Peyer's patch (tissue), 4 donors: ENCODE results near the gene EPS8L3. TPM values are rescaled to one million over a fixed set of nuclear protein-coding genes. Genes with fewer than 3 reads are reported as not detected.

Source experiments
- DNase-seq, 3 donors: peaks; one replicate each; pipeline ENCODE4 v3.0.0-alpha.2; 2017 to 2019
- H3K27ac ChIP-seq, 4 donors: fragments of 200-600 bp; sonication (generic); one replicate each; pipeline ENCODE4 v1.5.1; 2016 to 2019
- H3K27me3 ChIP-seq, 2 donors: fragments of 200-600 bp; sonication (generic); one replicate each; pipeline ENCODE4 v1.5.1; 2019
- H3K36me3 ChIP-seq, 3 donors: fragments of 200-600 bp; sonication (generic); one replicate each; pipeline ENCODE4 v1.5.1; 2016 to 2019
- H3K4me1 ChIP-seq, 4 donors: fragments of 200-600 bp; sonication (generic); one replicate each; pipeline ENCODE4 v1.5.1; 2016 to 2019
- H3K4me3 ChIP-seq, 4 donors: fragments of 200-600 bp; sonication (generic); 1 replicate in 3 of 4; 2 replicates in 1 of 4; pipeline ENCODE4 v1.5.1; 2016 to 2019; ENCODE audit warnings: mild to moderate bottlenecking in 1 of 4
- H3K9me3 ChIP-seq, 4 donors: fragments of 200-600 bp; sonication (generic); one replicate each; pipeline ENCODE4 v1.5.1; 2016 to 2019; ENCODE audit warnings: mild to moderate bottlenecking in 1 of 4
- POLR2A ChIP-seq, 2 donors: fragments of 450-650 bp; IDR thresholded peaks; one replicate each; pipeline ENCODE4 v1.5.1; 2017; ENCODE audit warnings: antibody characterized with exemption in 2 of 2, mild to moderate bottlenecking in 2 of 2, moderate library complexity in 2 of 2
- total RNA-seq, 4 donors: library from RNA; depleted of rRNA; stranded (reverse); fragments of >200 nt; gene quantifications; one replicate each; pipeline ENCODE4 v1.1.0, GENCODE V29; 2016
- TF ChIP-seq, protein P1 (sequence below), 6 experiments: fragments of 450-650 bp in 4 of 6; fragments of 200-600 bp in 2 of 6; sonication (generic) in 1 of 6; IDR thresholded peaks; one replicate each; pipeline ENCODE4 v1.5.1; 2017 to 2019; ENCODE audit warnings: antibody characterized with exemption in 6 of 6, mild to moderate bottlenecking in 3 of 6, moderate library complexity in 1 of 6

EPS8L3 gene
- total RNA-seq, 4 donors from 2014 or later = 263 to 745 (median 649) TPM

DNA sequence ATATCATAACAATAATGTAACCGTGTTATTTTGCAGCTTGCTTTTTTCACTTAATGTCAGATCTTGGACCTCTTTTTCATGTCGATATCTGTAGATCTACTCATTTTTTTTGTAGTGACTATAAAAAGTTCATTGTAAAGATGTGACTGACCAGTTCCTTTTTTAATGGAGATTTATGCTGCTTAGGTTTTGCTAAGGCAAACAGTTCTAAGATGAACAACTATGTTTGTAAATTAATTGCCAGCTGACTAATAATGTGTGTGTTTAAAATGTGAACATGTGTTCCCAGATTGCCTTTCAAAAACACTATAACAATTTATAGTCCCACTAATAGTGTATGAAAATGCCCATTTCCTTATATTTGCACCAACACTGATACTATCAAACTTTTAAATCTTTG is 18.1 kb upstream of the EPS8L3 start:
- DNase-seq = no peak
- Histone ChIP-seq H3K27me3 (no peaks in the 10 kb centered on the region), H3K9me3 (no peaks in the 10 kb centered on the region), H3K4me3 (no peak overlapping the region), H3K36me3 (no peaks in the 10 kb centered on the region), H3K27ac (no peak overlapping the region), H3K4me1 (peaks cover 0 to 30% (median 2%) of the 10 kb centered on the region in 4 donors)
- no peak for TF ChIP-seq POLR2A (IDR thresholded peaks at IDR 0.05)
- TF ChIP-seq, protein P1, sequence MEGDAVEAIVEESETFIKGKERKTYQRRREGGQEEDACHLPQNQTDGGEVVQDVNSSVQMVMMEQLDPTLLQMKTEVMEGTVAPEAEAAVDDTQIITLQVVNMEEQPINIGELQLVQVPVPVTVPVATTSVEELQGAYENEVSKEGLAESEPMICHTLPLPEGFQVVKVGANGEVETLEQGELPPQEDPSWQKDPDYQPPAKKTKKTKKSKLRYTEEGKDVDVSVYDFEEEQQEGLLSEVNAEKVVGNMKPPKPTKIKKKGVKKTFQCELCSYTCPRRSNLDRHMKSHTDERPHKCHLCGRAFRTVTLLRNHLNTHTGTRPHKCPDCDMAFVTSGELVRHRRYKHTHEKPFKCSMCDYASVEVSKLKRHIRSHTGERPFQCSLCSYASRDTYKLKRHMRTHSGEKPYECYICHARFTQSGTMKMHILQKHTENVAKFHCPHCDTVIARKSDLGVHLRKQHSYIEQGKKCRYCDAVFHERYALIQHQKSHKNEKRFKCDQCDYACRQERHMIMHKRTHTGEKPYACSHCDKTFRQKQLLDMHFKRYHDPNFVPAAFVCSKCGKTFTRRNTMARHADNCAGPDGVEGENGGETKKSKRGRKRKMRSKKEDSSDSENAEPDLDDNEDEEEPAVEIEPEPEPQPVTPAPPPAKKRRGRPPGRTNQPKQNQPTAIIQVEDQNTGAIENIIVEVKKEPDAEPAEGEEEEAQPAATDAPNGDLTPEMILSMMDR (IDR thresholded peaks at IDR 0.05) = no peak

DNA sequence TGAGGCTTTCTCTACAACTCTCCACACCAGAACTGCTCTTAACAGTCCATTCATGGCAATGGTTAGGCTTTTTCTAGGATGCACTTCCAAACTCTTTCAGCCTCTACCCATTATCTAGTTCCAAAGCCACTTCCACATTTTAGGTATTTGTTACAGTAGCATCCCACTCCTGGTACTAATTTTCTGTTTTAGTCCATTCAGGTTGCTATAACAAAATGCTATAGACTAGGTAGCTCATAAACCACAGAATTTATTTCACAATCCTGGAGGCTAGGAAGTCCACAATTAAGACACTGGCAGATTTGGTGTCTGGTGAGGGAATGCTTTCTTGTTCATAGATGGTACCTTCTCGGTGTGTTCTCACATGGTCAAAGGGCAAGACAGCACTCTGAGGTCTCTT is 17.3 kb upstream of the EPS8L3 start:
- H3K4me3 ChIP-seq = no peak overlapping the region
- DNase-seq = peak in 1 of 3 donors; percentile 1
- peaks cover 0 to 21% (median 2%) of the 10 kb centered on the region in 4 donors for H3K4me1 ChIP-seq

DNA sequence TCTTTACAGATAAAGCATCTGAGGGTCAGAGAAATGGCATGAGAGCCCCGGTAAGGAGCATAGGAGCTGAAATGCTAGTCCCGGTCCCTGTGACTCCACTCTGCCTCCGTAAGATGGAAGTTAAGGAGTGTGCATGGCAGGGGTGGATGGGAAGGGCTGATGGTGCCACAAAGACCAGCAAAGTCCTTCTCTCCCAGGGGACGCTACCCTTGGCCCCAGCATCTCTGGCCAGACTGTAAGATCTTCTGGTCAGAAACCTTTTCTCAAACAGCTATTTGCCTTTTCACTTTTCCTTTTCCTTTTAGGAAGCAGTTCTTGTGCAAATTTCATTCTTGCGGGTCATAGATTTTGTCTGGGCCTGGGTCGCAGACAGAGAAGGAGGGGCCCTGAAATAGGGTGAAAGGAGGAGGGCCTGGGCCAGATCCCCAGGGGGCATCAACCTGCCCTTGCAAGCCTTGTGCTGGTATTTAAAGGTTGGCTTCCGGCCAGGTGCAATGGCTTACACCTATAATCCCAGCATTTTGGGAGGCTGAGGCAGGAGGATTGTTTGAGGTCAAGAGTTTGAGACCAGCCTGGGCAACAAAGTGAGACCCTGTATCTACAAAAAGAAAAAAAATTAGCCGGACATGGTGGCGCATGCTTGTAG is 14.4 kb upstream of the EPS8L3 start:
- TF ChIP-seq, protein P1 (IDR thresholded peaks at IDR 0.05) = no peak
- no peak for TF ChIP-seq POLR2A (IDR thresholded peaks at IDR 0.05)
- Histone ChIP-seq H3K4me1 (peaks cover 0 to 21% (median 2%) of the 10 kb centered on the region in 4 donors), H3K4me3 (no peak overlapping the region), H3K36me3 (no peaks in the 10 kb centered on the region), H3K9me3 (no peaks in the 10 kb centered on the region), H3K27ac (no peak overlapping the region), H3K27me3 (no peaks in the 10 kb centered on the region)
- DNase-seq = peak in 1 of 3 donors; percentile 42

More for the DNA sequence above, 17.3 kb upstream of the EPS8L3 start:
- Histone ChIP-seq H3K27me3 (no peaks in the 10 kb centered on the region), H3K27ac (no peak overlapping the region), H3K36me3 (no peaks in the 10 kb centered on the region), H3K9me3 (no peaks in the 10 kb centered on the region)
- TF ChIP-seq, protein P1 (IDR thresholded peaks at IDR 0.05) = no peak
- no peak for TF ChIP-seq POLR2A (IDR thresholded peaks at IDR 0.05)

DNA sequence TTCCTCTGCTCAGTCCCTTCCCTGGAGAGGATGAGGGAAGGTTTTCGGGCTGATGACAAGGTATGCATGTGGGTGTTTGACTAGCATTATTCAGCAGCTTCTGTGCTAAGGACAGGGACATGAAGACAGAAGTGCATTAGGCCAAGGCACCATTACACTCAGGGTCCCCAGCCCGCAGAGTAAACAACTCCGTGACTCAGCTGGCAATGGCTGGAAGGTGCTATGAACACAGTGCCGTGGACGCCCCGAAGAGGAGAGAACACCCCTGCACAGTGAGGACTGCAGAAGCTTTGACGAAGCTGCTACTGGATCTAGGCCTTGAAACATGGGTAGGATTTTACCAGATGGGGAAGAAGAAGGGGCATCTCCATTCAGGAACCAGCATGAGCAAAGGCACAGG is 13.7 kb upstream of the EPS8L3 start:
- no peaks in the 10 kb centered on the region for H3K36me3 ChIP-seq
- no peak for TF ChIP-seq POLR2A (IDR thresholded peaks at IDR 0.05)
- TF ChIP-seq, protein P1 (IDR thresholded peaks at IDR 0.05) = no peak
- H3K9me3 ChIP-seq = no peaks in the 10 kb centered on the region
- H3K4me1 ChIP-seq = peaks cover 0 to 22% (median 2%) of the 10 kb centered on the region in 4 donors
- H3K27ac ChIP-seq = peak overlapping the region in 3 of 4 donors; percentile 35 to 43 (median 42)
- DNase-seq = peak in 1 of 3 donors; percentile 48
- no peaks in the 10 kb centered on the region for H3K27me3 ChIP-seq
- no peak overlapping the region for H3K4me3 ChIP-seq

DNA sequence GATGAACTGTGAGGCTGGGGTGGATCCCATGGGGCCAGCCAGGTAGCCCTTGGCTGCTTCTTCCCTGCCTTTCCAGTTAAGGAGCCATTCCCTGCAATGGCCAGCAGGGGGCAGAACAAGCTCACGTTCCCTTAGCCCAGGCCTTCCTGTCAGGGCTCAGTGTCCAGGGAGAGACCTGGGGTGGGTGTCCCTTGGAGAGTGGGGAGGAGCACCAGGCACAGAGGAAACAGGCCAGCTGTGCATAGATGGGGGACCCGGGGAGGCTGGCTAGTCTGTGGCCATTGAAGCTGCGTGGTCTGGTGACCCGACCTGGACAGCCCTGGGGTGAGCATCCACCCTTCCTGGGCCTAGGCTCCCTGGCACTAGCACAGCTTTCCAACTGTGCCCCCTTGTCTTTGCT is 13.2 kb upstream of the EPS8L3 start:
- H3K4me3 ChIP-seq = no peak overlapping the region
- peak; percentile 68 to 91 (median 84) for DNase-seq
- H3K27ac ChIP-seq = peak overlapping the region in 3 of 4 donors; percentile 35 to 43 (median 42)
- no peaks in the 10 kb centered on the region for H3K27me3 ChIP-seq
- H3K4me1 ChIP-seq = peaks cover 0 to 27% (median 2%) of the 10 kb centered on the region in 4 donors
- H3K36me3 ChIP-seq = no peaks in the 10 kb centered on the region
- TF ChIP-seq, protein P1 (IDR thresholded peaks at IDR 0.05) = peak; percentile 88 to 99 (median 98)
- no peak for TF ChIP-seq POLR2A (IDR thresholded peaks at IDR 0.05)
- H3K9me3 ChIP-seq = no peaks in the 10 kb centered on the region
